Uterus (tissue), 4 donors: ENCODE results near the gene CD247. TPM values are rescaled to one million over a fixed set of nuclear protein-coding genes. Genes with fewer than 3 reads are reported as not detected.

Experiments used
- DNase-seq, 2 donors: peaks; one replicate each; pipeline ENCODE4 v3.0.0-alpha.2; 2019 to 2020
- H3K27ac ChIP-seq, 2 donors: fragments of 200-600 bp; sonication (generic); 1 replicate in 1 of 2; 2 replicates in 1 of 2; pipeline ENCODE4 v1.5.1; 2016 to 2018
- H3K27me3 ChIP-seq, 2 donors: fragments of 200-600 bp; sonication (generic); one replicate each; pipeline ENCODE4 v1.5.1; 2018 to 2019; ENCODE audit warnings: control low read depth in 1 of 2
- H3K36me3 ChIP-seq, 2 donors: fragments of 200-600 bp; sonication (generic); one replicate each; pipeline ENCODE4 v1.5.1; 2019; ENCODE audit warnings: control low read depth in 1 of 2
- H3K4me1 ChIP-seq, 2 donors: fragments of 200-600 bp; sonication (generic); one replicate each; pipeline ENCODE4 v1.5.1; 2018 to 2019; ENCODE audit warnings: control low read depth in 1 of 2
- H3K4me3 ChIP-seq, 2 donors: fragments of 200-600 bp; sonication (generic); 1 replicate in 1 of 2; 2 replicates in 1 of 2; pipeline ENCODE4 v1.5.1; 2018 to 2019; ENCODE audit warnings: mild to moderate bottlenecking in 1 of 2
- H3K9me3 ChIP-seq, 2 donors: fragments of 200-600 bp; sonication (generic); one replicate each; pipeline ENCODE4 v1.5.1; 2019; ENCODE audit warnings: control low read depth in 1 of 2
- POLR2A ChIP-seq, 2 donors: fragments of 450-650 bp; IDR thresholded peaks; one replicate each; pipeline ENCODE4 v1.6.1; 2016; ENCODE audit warnings: antibody characterized with exemption in 2 of 2, mild to moderate bottlenecking in 1 of 2, moderate library complexity in 1 of 2
- intact Hi-C: fragments of 100-400 bp; cut with DNase I; formaldehyde crosslinking; loops from one replicate; pipeline ENCODE4 v1.15.1; 2023; ENCODE audit warnings: low total_unique reads
- total RNA-seq, 4 donors: library from RNA; depleted of rRNA in 3 of 4; stranded (reverse); fragments of >200 nt in 3 of 4; gene quantifications; one replicate each; pipeline versions ENCODE4 v1.1.0 to v1.2.4, GENCODE V29; 2014 to 2023
- TF ChIP-seq, protein P1 (sequence below), 4 experiments: fragments of 200-600 bp in 2 of 4; fragments of 450-650 bp in 2 of 4; sonication (generic) in 2 of 4; IDR thresholded peaks; one replicate each; pipeline ENCODE4 v1.5.1; 2016 to 2019; ENCODE audit warnings: antibody characterized with exemption in 4 of 4, mild to moderate bottlenecking in 2 of 4, moderate library complexity in 1 of 4
- donor health status: DM: yes; HTN: yes; CAD: no.

The CD247 gene
- total RNA-seq, 4 donors from 2014 or later = 1.6 to 3.3 TPM; not detected in 2

- no peak for TF ChIP-seq POLR2A (IDR thresholded peaks at IDR 0.05)
- TF ChIP-seq, protein P1, sequence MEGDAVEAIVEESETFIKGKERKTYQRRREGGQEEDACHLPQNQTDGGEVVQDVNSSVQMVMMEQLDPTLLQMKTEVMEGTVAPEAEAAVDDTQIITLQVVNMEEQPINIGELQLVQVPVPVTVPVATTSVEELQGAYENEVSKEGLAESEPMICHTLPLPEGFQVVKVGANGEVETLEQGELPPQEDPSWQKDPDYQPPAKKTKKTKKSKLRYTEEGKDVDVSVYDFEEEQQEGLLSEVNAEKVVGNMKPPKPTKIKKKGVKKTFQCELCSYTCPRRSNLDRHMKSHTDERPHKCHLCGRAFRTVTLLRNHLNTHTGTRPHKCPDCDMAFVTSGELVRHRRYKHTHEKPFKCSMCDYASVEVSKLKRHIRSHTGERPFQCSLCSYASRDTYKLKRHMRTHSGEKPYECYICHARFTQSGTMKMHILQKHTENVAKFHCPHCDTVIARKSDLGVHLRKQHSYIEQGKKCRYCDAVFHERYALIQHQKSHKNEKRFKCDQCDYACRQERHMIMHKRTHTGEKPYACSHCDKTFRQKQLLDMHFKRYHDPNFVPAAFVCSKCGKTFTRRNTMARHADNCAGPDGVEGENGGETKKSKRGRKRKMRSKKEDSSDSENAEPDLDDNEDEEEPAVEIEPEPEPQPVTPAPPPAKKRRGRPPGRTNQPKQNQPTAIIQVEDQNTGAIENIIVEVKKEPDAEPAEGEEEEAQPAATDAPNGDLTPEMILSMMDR (IDR thresholded peaks at IDR 0.05) = no peak
- Histone ChIP-seq H3K4me1 (no peaks in the 10 kb centered on the region), H3K27ac (no peak overlapping the region), H3K4me3 (no peak overlapping the region), H3K9me3 (no peaks in the 10 kb centered on the region), H3K36me3 (no peaks in the 10 kb centered on the region), H3K27me3 (no peaks in the 10 kb centered on the region)
- intact Hi-C loops = no loop called here
- DNase-seq = no peak
Observed at GRCh38 chr1:167472752-167473521, 45.4 kb downstream of the CD247 start.

- Histone ChIP-seq H3K9me3 (no peaks in the 10 kb centered on the region), H3K27me3 (no peaks in the 10 kb centered on the region), H3K4me3 (no peak overlapping the region), H3K4me1 (no peaks in the 10 kb centered on the region), H3K36me3 (no peaks in the 10 kb centered on the region), H3K27ac (no peak overlapping the region)
- intact Hi-C loops = no loop called here
- no peak for TF ChIP-seq POLR2A (IDR thresholded peaks at IDR 0.05)
- TF ChIP-seq, protein P1 (IDR thresholded peaks at IDR 0.05) = no peak
- DNase-seq = no peak
Observed at GRCh38 chr1:167471568-167471967, 46.8 kb downstream of the CD247 start.

- no peaks in the 10 kb centered on the region for H3K9me3 ChIP-seq
- DNase-seq = no peak
- H3K36me3 ChIP-seq = no peaks in the 10 kb centered on the region
- no peaks in the 10 kb centered on the region for H3K27me3 ChIP-seq
- H3K4me3 ChIP-seq = no peak overlapping the region
- no peaks in the 10 kb centered on the region for H3K4me1 ChIP-seq
- no peak overlapping the region for H3K27ac ChIP-seq
- no peak for TF ChIP-seq POLR2A (IDR thresholded peaks at IDR 0.05)
- TF ChIP-seq, protein P1 (IDR thresholded peaks at IDR 0.05) = no peak
- intact Hi-C loops = no loop called here
Observed at GRCh38 chr1:167469280-167469965, 48.9 kb downstream of the CD247 start.

GRCh38 chr1:167467752-167468151 lies 50.6 kb downstream of the CD247 start:
- DNase-seq = no peak
- TF ChIP-seq, protein P1 (IDR thresholded peaks at IDR 0.05) = no peak
- TF ChIP-seq POLR2A (IDR thresholded peaks at IDR 0.05) = no peak
- no peak overlapping the region for H3K4me3 ChIP-seq
- no peaks in the 10 kb centered on the region for H3K36me3 ChIP-seq
- intact Hi-C loops = no loop called here
- no peak overlapping the region for H3K27ac ChIP-seq
- no peaks in the 10 kb centered on the region for H3K4me1 ChIP-seq
- no peaks in the 10 kb centered on the region for H3K9me3 ChIP-seq
- no peaks in the 10 kb centered on the region for H3K27me3 ChIP-seq

DNA sequence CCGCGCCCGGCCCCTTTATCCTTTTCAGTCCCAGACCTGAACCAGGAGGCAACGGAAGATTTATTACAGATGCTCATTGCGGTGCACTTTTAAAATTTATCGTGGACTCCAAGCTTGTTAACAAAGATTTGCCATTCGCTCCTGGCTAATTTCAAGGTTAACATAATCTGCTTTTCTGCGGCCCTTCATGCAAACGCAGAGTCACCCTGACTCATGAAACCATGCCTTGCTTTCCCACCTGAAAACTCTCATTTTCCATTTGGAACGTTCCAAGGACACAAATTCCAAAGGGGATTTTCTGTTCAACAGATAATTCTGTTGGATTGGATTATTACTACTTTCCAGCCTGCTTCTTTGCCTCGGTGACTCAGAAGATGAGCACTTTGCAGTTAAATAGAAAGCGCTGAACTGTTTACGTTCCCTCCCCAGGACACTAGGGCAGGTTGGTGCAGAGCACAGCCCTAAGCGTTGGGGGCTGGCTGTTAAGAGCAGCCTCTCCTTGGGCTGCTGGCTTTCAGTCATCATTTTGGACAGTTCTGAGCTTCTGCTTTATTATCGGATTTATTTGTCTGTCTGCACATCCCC lies 51.1 kb downstream of the CD247 start:
- Histone ChIP-seq H3K4me1 (no peaks in the 10 kb centered on the region), H3K27ac (no peak overlapping the region), H3K9me3 (no peaks in the 10 kb centered on the region), H3K4me3 (no peak overlapping the region), H3K36me3 (no peaks in the 10 kb centered on the region), H3K27me3 (no peaks in the 10 kb centered on the region)
- no peak for DNase-seq
- intact Hi-C loops = no loop called here
- TF ChIP-seq, protein P1 (IDR thresholded peaks at IDR 0.05) = no peak
- TF ChIP-seq POLR2A (IDR thresholded peaks at IDR 0.05) = no peak
